K562 (cell line): ENCODE data around the gene ANO1. TPM values are rescaled to one million over a fixed set of nuclear protein-coding genes. Genes with fewer than 3 reads are reported as not detected.

Source experiments
- AFF4 ChIP-seq: sonication (generic); formaldehyde crosslinking; IDR thresholded peaks from 2 replicates; pipeline ENCODE4 v1.8.0; 2023; ENCODE audit warnings: mild to moderate bottlenecking, missing genetic modification reagents
- C11orf30 ChIP-seq: fragments of 450-650 bp; IDR thresholded peaks from 2 replicates; pipeline ENCODE4 v1.6.1; 2016; ENCODE audit warnings: low read depth, mild to moderate bottlenecking
- CEBPG ChIP-seq, 3 experiments: fragments of 200-800 bp in 1 of 3; sonication (Bioruptor generic) in 1 of 3; sonication (generic) in 1 of 3; formaldehyde crosslinking in 1 of 3; IDR thresholded peaks in 2 of 3; conservative IDR thresholded peaks in 1 of 3; 2 replicates each; pipeline versions ENCODE4 v1.6.1 to v1.8.0; 2016 to 2022; ENCODE audit warnings: missing compliant biosample characterization in 2 of 3, missing genetic modification characterization in 2 of 3, mild to moderate bottlenecking in 1 of 3, missing genetic modification reagents in 1 of 3
- EP300 ChIP-seq: IDR thresholded peaks from 2 replicates; pipeline ENCODE4 v1.6.1; 2012; ENCODE audit warnings: low read length, improper control_type of control experiment
- GTF2E2 ChIP-seq: fragments of 200-800 bp; sonication (Bioruptor generic); IDR thresholded peaks from 2 replicates; pipeline ENCODE4 v1.6.1; 2016; ENCODE audit warnings: missing genetic modification characterization, missing compliant biosample characterization
- HDGF ChIP-seq: fragments of 450-650 bp; IDR thresholded peaks from 2 replicates; pipeline ENCODE4 v1.6.1; 2016
- HES1 ChIP-seq: fragments of 450-650 bp; IDR thresholded peaks from 2 replicates; pipeline ENCODE4 v1.6.1; 2016; ENCODE audit warnings: low read depth, mild to moderate bottlenecking, moderate library complexity
- HNRNPH1 ChIP-seq: fragments of 200-400 bp; formaldehyde crosslinking; optimal IDR thresholded peaks from 2 replicates; pipeline ENCODE3; 2017; ENCODE audit warnings: low read depth, mild to moderate bottlenecking, low read length, moderate library complexity
- KDM1A ChIP-seq, 2 experiments: fragments of 450-650 bp; IDR thresholded peaks; 2 replicates each; pipeline ENCODE4 v1.6.1; 2016; ENCODE audit warnings: mild to moderate bottlenecking in 2 of 2
- KDM5B ChIP-seq: fragments of 200-600 bp; sonication (generic); IDR thresholded peaks from 2 replicates; pipeline ENCODE4 v1.6.1; 2012; ENCODE audit warnings: low read depth, mild to moderate bottlenecking, moderate library complexity, low read length, control low read depth, inconsistent platforms; ENCODE audit not compliant: insufficient replicate concordance
- MEF2A ChIP-seq: IDR thresholded peaks from 2 replicates; pipeline ENCODE4 v1.6.1; 2011; ENCODE audit warnings: low read depth, mild to moderate bottlenecking, low read length, moderate library complexity; ENCODE audit not compliant: control insufficient read depth
- NCOR1 ChIP-seq: fragments of 450-650 bp; IDR thresholded peaks from 2 replicates; pipeline ENCODE4 v1.6.1; 2016; ENCODE audit warnings: mild to moderate bottlenecking, moderate library complexity
- NR3C1 ChIP-seq: sonication (generic); formaldehyde crosslinking; IDR thresholded peaks from 2 replicates; pipeline ENCODE4 v1.8.1; 2022; ENCODE audit warnings: missing genetic modification reagents
- PHB ChIP-seq: fragments of 250-450 bp; sonication (Bioruptor Pico); IDR thresholded peaks from 2 replicates; pipeline ENCODE4 v1.5.0; 2021
- PML ChIP-seq: IDR thresholded peaks from 2 replicates; pipeline ENCODE4 v1.6.1; 2012; ENCODE audit warnings: low read length, inconsistent platforms
- RAD51 ChIP-seq: fragments of 450-650 bp; IDR thresholded peaks from 2 replicates; pipeline ENCODE4 v1.7.1; 2016; ENCODE audit warnings: low read depth, mild to moderate bottlenecking, borderline replicate concordance
- SLC30A9 ChIP-seq: fragments of 250-450 bp; sonication (Bioruptor Pico); IDR thresholded peaks from 2 replicates; pipeline ENCODE4 v1.8.0; 2022; ENCODE audit warnings: mild to moderate bottlenecking, moderate library complexity
- YBX1 ChIP-seq: fragments of 450-650 bp; IDR thresholded peaks from 2 replicates; pipeline ENCODE4 v1.7.1; 2016; ENCODE audit warnings: mild to moderate bottlenecking
- ZBTB26 ChIP-seq: fragments of 450-650 bp; formaldehyde crosslinking; IDR thresholded peaks from 2 replicates; pipeline ENCODE4 v1.4.0; 2022; ENCODE audit warnings: missing genetic modification characterization
- ZNF184 ChIP-seq: sonication (generic); formaldehyde crosslinking; IDR thresholded peaks from 2 replicates; pipeline ENCODE4 v1.5.0; 2020; ENCODE audit warnings: missing genetic modification reagents
- ZNF445 ChIP-seq: fragments of 250-450 bp; sonication (Bioruptor Pico); IDR thresholded peaks from 2 replicates; pipeline ENCODE4 v1.4.0; 2020; ENCODE audit warnings: low read depth, mild to moderate bottlenecking, moderate library complexity
- ZNF512 ChIP-seq: IDR thresholded peaks from 2 replicates; pipeline ENCODE4 v1.6.1; 2016; ENCODE audit warnings: missing genetic modification characterization, missing compliant biosample characterization
- polyA plus RNA-seq, 8 experiments: library from polyadenylated mRNA; depleted of rRNA in 4 of 8; stranded (reverse) in 5 of 8; unstranded in 3 of 8; fragments of >200 nt; fragmentation: Nextera tagmentation in 2 of 8; fragmentation: Illumina TruSeq in 1 of 8; extraction: Ambion mirVana in 2 of 8; extraction: Trizol in 1 of 8; gene quantifications; 2 replicates each; pipeline versions ENCODE4 v1.2.1 to v1.2.3, GENCODE V29; 2011 to 2014; ENCODE audit warnings: inconsistent platforms in 1 of 8, missing spikeins in 1 of 8
- total RNA-seq, 7 experiments: library from RNA; depleted of rRNA in 6 of 7; stranded (reverse); fragments of >200 nt in 6 of 7; fragmentation: Illumina TruSeq in 2 of 7; extraction: Trizol in 2 of 7; gene quantifications; 2 replicates each; pipeline versions ENCODE4 v1.2.1 to v1.2.3, GENCODE V29; 2011 to 2021; ENCODE audit warnings: low replicate concordance in 1 of 7

ANO1 gene
- total and polyA plus RNA-seq, 9 of the 15 experiments (the other 6 are each of a cell fraction or from before 2014, with no cell fraction given), result not detected

GRCh38 chr11:70203751-70204465 lies 125.8 kb downstream of the ANO1 start (continued):
- TF ChIP-seq CEBPG (CRISPR knock-in tag; IDR thresholded peaks at IDR 0.05) (peak; percentile 14; the same call in 1 of the 2 replicates), CEBPG (tag; conservative IDR thresholded peaks at IDR 0.05 in 1 of 2, IDR thresholded peaks at IDR 0.05 in 1 of 2) (no peak), ZNF184 (CRISPR knock-in tag) (no peak), GTF2E2 (tag) (no peak), ZBTB26 (CRISPR knock-in tag) (no peak), NR3C1 (CRISPR knock-in tag) (no peak), ZNF445 (CRISPR knock-in tag) (no peak), KDM1A (IDR thresholded peaks at IDR 0.05) (0 out of 4 replicates have a peak, but pooled peaks of 1 of the 2 experiments have one; percentile 40), HES1 (no peak), MEF2A (0 out of 2 replicates have a peak, but pooled peaks have one; percentile 36), HDGF (0 out of 2 replicates have a peak, but pooled peaks have one; percentile 43), PHB (CRISPR knock-in tag) (no peak), ZNF512 (tag) (no peak), NCOR1 (no peak), HNRNPH1 (no peak), KDM5B (peak; percentile 53), EP300 (peak; percentile 58; the same call in 1 of the 2 replicates), SLC30A9 (CRISPR knock-in tag) (no peak), PML (peak; percentile 31; the same call in 1 of the 2 replicates), C11orf30 (peak; percentile 58; the same call in 1 of the 2 replicates), RAD51 (no peak), YBX1 (no peak), AFF4 (CRISPR knock-in tag) (0 out of 2 replicates have a peak, but pooled peaks have one; percentile 22)
